ENCODE results near the gene GGACT. TPM values are rescaled to one million over a fixed set of nuclear protein-coding genes. Genes with fewer than 3 reads are reported as not detected.

GGACT gene
- total and polyA plus RNA-seq, 2 donors from 2014 or later = 9.3 to 15.6 TPM

GRCh38 chr13:100528353-100528752 is 60.2 kb downstream of the GGACT start:
- no peaks in the 10 kb centered on the region for H3K9me3 ChIP-seq (ENCODE audit: control insufficient read depth in 2 of 3, insufficient read depth in 1 of 3, low read length in 3 of 3)
- peaks cover 0 to 26% (median 2%) of the 10 kb centered on the region in 3 donors for H3K36me3 ChIP-seq (ENCODE audit: control insufficient read depth in 2 of 3, insufficient read depth in 3 of 3, low read length in 3 of 3)
- H3K4me3 ChIP-seq (ENCODE audit: low read length in 3 of 3) = no peak overlapping the region
- no peak overlapping the region for H3K27ac ChIP-seq (ENCODE audit: low read depth in 2 of 2, low read length in 2 of 2)
- FAIRE-seq = no peak
- no peak overlapping the region for H3K9ac ChIP-seq (ENCODE audit: low read length in 3 of 3)
- H3K4me1 ChIP-seq (ENCODE audit: control insufficient read depth in 2 of 3, insufficient read depth in 2 of 3, low read depth in 1 of 3, low read length in 3 of 3) = peaks cover 0 to 18% (median 6%) of the 10 kb centered on the region in 3 donors
- no peak for DNase-seq
- TF ChIP-seq CTCF (IDR thresholded peaks at IDR 0.05; ENCODE audit: borderline replicate concordance, extremely low read depth, insufficient read depth) = no peak
- intact Hi-C loops (cut with DNase I) = loop anchor here (10.0 kb wide), 1 partner anchor 874 kb away; no protein-coding TSS in a partner anchor
- H3K27me3 ChIP-seq (ENCODE audit: control insufficient read depth, insufficient read depth, low read length) = no peaks in the 10 kb centered on the region

- Histone ChIP-seq H3K9me3 (ENCODE audit: control insufficient read depth in 2 of 3, insufficient read depth in 1 of 3, low read length in 3 of 3) (no peaks in the 10 kb centered on the region), H3K4me3 (ENCODE audit: low read length in 3 of 3) (no peak overlapping the region), H3K9ac (ENCODE audit: low read length in 3 of 3) (no peak overlapping the region), H3K36me3 (ENCODE audit: control insufficient read depth in 2 of 3, insufficient read depth in 3 of 3, low read length in 3 of 3) (peaks cover 0 to 26% (median 2%) of the 10 kb centered on the region in 3 donors), H3K27ac (ENCODE audit: low read depth in 2 of 2, low read length in 2 of 2) (no peak overlapping the region), H3K27me3 (ENCODE audit: control insufficient read depth, insufficient read depth, low read length) (no peaks in the 10 kb centered on the region), H3K4me1 (ENCODE audit: control insufficient read depth in 2 of 3, insufficient read depth in 2 of 3, low read depth in 1 of 3, low read length in 3 of 3) (peaks cover 0 to 19% (median 2%) of the 10 kb centered on the region in 3 donors)
- intact Hi-C loops (cut with DNase I) = loop anchor here (10.0 kb wide), 1 partner anchor 873 kb away; no protein-coding TSS in a partner anchor
- no peak for TF ChIP-seq CTCF (IDR thresholded peaks at IDR 0.05; ENCODE audit: borderline replicate concordance, extremely low read depth, insufficient read depth)
- no peak for FAIRE-seq
- DNase-seq = no peak
Observed at GRCh38 chr13:100527644-100528043, 60.9 kb downstream of the GGACT start.

- DNase-seq = no peak
- no peaks in the 10 kb centered on the region for H3K27me3 ChIP-seq (ENCODE audit: control insufficient read depth, insufficient read depth, low read length)
- H3K4me3 ChIP-seq (ENCODE audit: low read length in 3 of 3) = no peak overlapping the region
- H3K9me3 ChIP-seq (ENCODE audit: control insufficient read depth in 2 of 3, insufficient read depth in 1 of 3, low read length in 3 of 3) = no peaks in the 10 kb centered on the region
- peaks cover 0 to 24% (median 2%) of the 10 kb centered on the region in 3 donors for H3K36me3 ChIP-seq (ENCODE audit: control insufficient read depth in 2 of 3, insufficient read depth in 3 of 3, low read length in 3 of 3)
- intact Hi-C loops (cut with DNase I) = loop anchor here (10.0 kb wide), 1 partner anchor 872 kb away; no protein-coding TSS in a partner anchor
- FAIRE-seq = no peak
- H3K27ac ChIP-seq (ENCODE audit: low read depth in 2 of 2, low read length in 2 of 2) = no peak overlapping the region
- no peak overlapping the region for H3K9ac ChIP-seq (ENCODE audit: low read length in 3 of 3)
- no peak for TF ChIP-seq CTCF (IDR thresholded peaks at IDR 0.05; ENCODE audit: borderline replicate concordance, extremely low read depth, insufficient read depth)
- peaks cover under 1 to 17% (median 2%) of the 10 kb centered on the region in 3 donors for H3K4me1 ChIP-seq (ENCODE audit: control insufficient read depth in 2 of 3, insufficient read depth in 2 of 3, low read depth in 1 of 3, low read length in 3 of 3)
Observed at GRCh38 chr13:100526318-100527000, 62.1 kb downstream of the GGACT start.
